Measurements from ENCODE around the gene ETFRF1. TPM values are rescaled to one million over a fixed set of nuclear protein-coding genes. Genes with fewer than 3 reads are reported as not detected.

The ETFRF1 gene
- polyA plus RNA-seq, 1 donor: 61.0 TPM

GRCh38 chr12:25186038-25186787, 8.8 kb upstream of the ETFRF1 start:
- Histone ChIP-seq H3K4me1 (ENCODE audit: control insufficient read depth, insufficient read depth, low read length) (no peaks in the 10 kb centered on the region), H3K9me3 (ENCODE audit: control insufficient read depth, low read depth, low read length) (no peaks in the 10 kb centered on the region), H3K27ac (ENCODE audit: low read length) (no peak overlapping the region), H3K4me3 (ENCODE audit: low read length) (no peak overlapping the region), H3K36me3 (ENCODE audit: control insufficient read depth, insufficient read depth, low read length) (no peaks in the 10 kb centered on the region), H3K27me3 (ENCODE audit: control insufficient read depth, insufficient read depth, low read length) (no peaks in the 10 kb centered on the region)
- no peak for DNase-seq
- 75% methylated on average over 2 of the region's 4 CpGs for WGBS (ENCODE audit: insufficient coverage, low lambda C conversion rate)

GRCh38 chr12:25186788-25187402, 8.1 kb upstream of the ETFRF1 start:
- 25% methylated on average over 3 of the region's 3 CpGs for WGBS (ENCODE audit: insufficient coverage, low lambda C conversion rate)
- H3K27ac ChIP-seq (ENCODE audit: low read length): no peak overlapping the region
- DNase-seq: no peak
- H3K36me3 ChIP-seq (ENCODE audit: control insufficient read depth, insufficient read depth, low read length): no peaks in the 10 kb centered on the region
- H3K27me3 ChIP-seq (ENCODE audit: control insufficient read depth, insufficient read depth, low read length): no peaks in the 10 kb centered on the region
- H3K9me3 ChIP-seq (ENCODE audit: control insufficient read depth, low read depth, low read length): no peaks in the 10 kb centered on the region
- H3K4me3 ChIP-seq (ENCODE audit: low read length): no peak overlapping the region
- H3K4me1 ChIP-seq (ENCODE audit: control insufficient read depth, insufficient read depth, low read length): no peaks in the 10 kb centered on the region

GRCh38 chr12:25187781-25188180, 7.3 kb upstream of the ETFRF1 start:
- H3K9me3 ChIP-seq (ENCODE audit: control insufficient read depth, low read depth, low read length): no peaks in the 10 kb centered on the region
- WGBS (ENCODE audit: insufficient coverage, low lambda C conversion rate): 90% methylated on average over 2 of the region's 2 CpGs
- no peak overlapping the region for H3K4me3 ChIP-seq (ENCODE audit: low read length)
- H3K36me3 ChIP-seq (ENCODE audit: control insufficient read depth, insufficient read depth, low read length): no peaks in the 10 kb centered on the region
- no peaks in the 10 kb centered on the region for H3K4me1 ChIP-seq (ENCODE audit: control insufficient read depth, insufficient read depth, low read length)
- H3K27ac ChIP-seq (ENCODE audit: low read length): no peak overlapping the region
- no peaks in the 10 kb centered on the region for H3K27me3 ChIP-seq (ENCODE audit: control insufficient read depth, insufficient read depth, low read length)
- DNase-seq: no peak

GRCh38 chr12:25189656-25190055, 5.4 kb upstream of the ETFRF1 start:
- H3K27ac ChIP-seq (ENCODE audit: low read length): no peak overlapping the region
- no peak for DNase-seq
- H3K27me3 ChIP-seq (ENCODE audit: control insufficient read depth, insufficient read depth, low read length): no peaks in the 10 kb centered on the region
- no peaks in the 10 kb centered on the region for H3K36me3 ChIP-seq (ENCODE audit: control insufficient read depth, insufficient read depth, low read length)
- H3K9me3 ChIP-seq (ENCODE audit: control insufficient read depth, low read depth, low read length): no peaks in the 10 kb centered on the region
- H3K4me1 ChIP-seq (ENCODE audit: control insufficient read depth, insufficient read depth, low read length): no peaks in the 10 kb centered on the region
- no peak overlapping the region for H3K4me3 ChIP-seq (ENCODE audit: low read length)

- no peak overlapping the region for H3K27ac ChIP-seq (ENCODE audit: low read length)
- 81% methylated on average over 3 of the region's 6 CpGs for WGBS (ENCODE audit: insufficient coverage, low lambda C conversion rate)
- H3K4me3 ChIP-seq (ENCODE audit: low read length): no peak overlapping the region
- no peaks in the 10 kb centered on the region for H3K4me1 ChIP-seq (ENCODE audit: control insufficient read depth, insufficient read depth, low read length)
- H3K27me3 ChIP-seq (ENCODE audit: control insufficient read depth, insufficient read depth, low read length): no peaks in the 10 kb centered on the region
- no peaks in the 10 kb centered on the region for H3K36me3 ChIP-seq (ENCODE audit: control insufficient read depth, insufficient read depth, low read length)
- no peaks in the 10 kb centered on the region for H3K9me3 ChIP-seq (ENCODE audit: control insufficient read depth, low read depth, low read length)
- no peak for DNase-seq
Measured at GRCh38 chr12:25190793-25191192, 4.2 kb upstream of the ETFRF1 start.

- Histone ChIP-seq H3K36me3 (ENCODE audit: control insufficient read depth, insufficient read depth, low read length) (no peaks in the 10 kb centered on the region), H3K27ac (ENCODE audit: low read length) (peak overlapping the region; percentile 98), H3K4me1 (ENCODE audit: control insufficient read depth, insufficient read depth, low read length) (peaks cover 6% of the 10 kb centered on the region), H3K9me3 (ENCODE audit: control insufficient read depth, low read depth, low read length) (no peaks in the 10 kb centered on the region), H3K4me3 (ENCODE audit: low read length) (no peak overlapping the region), H3K27me3 (ENCODE audit: control insufficient read depth, insufficient read depth, low read length) (no peaks in the 10 kb centered on the region)
- DNase-seq: no peak
- WGBS (ENCODE audit: insufficient coverage, low lambda C conversion rate): 67% methylated on average over 1 of the region's 1 CpG
Measured at GRCh38 chr12:25194214-25194613, 823 bp upstream of the ETFRF1 start.

- H3K27ac ChIP-seq (ENCODE audit: low read length): peak overlapping the region; percentile 98
- peaks cover 6% of the 10 kb centered on the region for H3K4me1 ChIP-seq (ENCODE audit: control insufficient read depth, insufficient read depth, low read length)
- H3K27me3 ChIP-seq (ENCODE audit: control insufficient read depth, insufficient read depth, low read length): no peaks in the 10 kb centered on the region
- 60% methylated on average over 1 of the region's 11 CpGs for WGBS (ENCODE audit: insufficient coverage, low lambda C conversion rate)
- DNase-seq: no peak
- H3K4me3 ChIP-seq (ENCODE audit: low read length): peak overlapping the region; percentile 86
- no peaks in the 10 kb centered on the region for H3K36me3 ChIP-seq (ENCODE audit: control insufficient read depth, insufficient read depth, low read length)
- no peaks in the 10 kb centered on the region for H3K9me3 ChIP-seq (ENCODE audit: control insufficient read depth, low read depth, low read length)
Measured at GRCh38 chr12:25194722-25195055, 348 bp upstream of the ETFRF1 start.

- no peak for DNase-seq
- WGBS (ENCODE audit: insufficient coverage, low lambda C conversion rate): no CpG with 5 or more reads among the region's 2 CpGs
- Histone ChIP-seq H3K4me3 (ENCODE audit: low read length) (no peak overlapping the region), H3K27me3 (ENCODE audit: control insufficient read depth, insufficient read depth, low read length) (no peaks in the 10 kb centered on the region), H3K4me1 (ENCODE audit: control insufficient read depth, insufficient read depth, low read length) (peaks cover 12% of the 10 kb centered on the region), H3K27ac (ENCODE audit: low read length) (no peak overlapping the region), H3K36me3 (ENCODE audit: control insufficient read depth, insufficient read depth, low read length) (no peaks in the 10 kb centered on the region), H3K9me3 (ENCODE audit: control insufficient read depth, low read depth, low read length) (no peaks in the 10 kb centered on the region)
Measured at GRCh38 chr12:25197608-25198007, 2.6 kb downstream of the ETFRF1 start.

- Histone ChIP-seq H3K4me3 (ENCODE audit: low read length) (no peak overlapping the region), H3K4me1 (ENCODE audit: control insufficient read depth, insufficient read depth, low read length) (peaks cover 12% of the 10 kb centered on the region), H3K36me3 (ENCODE audit: control insufficient read depth, insufficient read depth, low read length) (no peaks in the 10 kb centered on the region), H3K27me3 (ENCODE audit: control insufficient read depth, insufficient read depth, low read length) (no peaks in the 10 kb centered on the region), H3K9me3 (ENCODE audit: control insufficient read depth, low read depth, low read length) (no peaks in the 10 kb centered on the region), H3K27ac (ENCODE audit: low read length) (no peak overlapping the region)
- no peak for DNase-seq
- no CpG with 5 or more reads among the region's 1 CpG for WGBS (ENCODE audit: insufficient coverage, low lambda C conversion rate)
Measured at GRCh38 chr12:25200703-25201102, 5.7 kb downstream of the ETFRF1 start.

GRCh38 chr12:25202137-25202536, 7.1 kb downstream of the ETFRF1 start:
- no peaks in the 10 kb centered on the region for H3K9me3 ChIP-seq (ENCODE audit: control insufficient read depth, low read depth, low read length)
- DNase-seq: peak; percentile 14 to 59
- no peaks in the 10 kb centered on the region for H3K27me3 ChIP-seq (ENCODE audit: control insufficient read depth, insufficient read depth, low read length)
- WGBS (ENCODE audit: insufficient coverage, low lambda C conversion rate): no CpG with 5 or more reads among the region's 2 CpGs
- H3K4me1 ChIP-seq (ENCODE audit: control insufficient read depth, insufficient read depth, low read length): peaks cover 5% of the 10 kb centered on the region
- H3K4me3 ChIP-seq (ENCODE audit: low read length): no peak overlapping the region
- no peaks in the 10 kb centered on the region for H3K36me3 ChIP-seq (ENCODE audit: control insufficient read depth, insufficient read depth, low read length)
- no peak overlapping the region for H3K27ac ChIP-seq (ENCODE audit: low read length)

- H3K9me3 ChIP-seq (ENCODE audit: control insufficient read depth, low read depth, low read length): no peaks in the 10 kb centered on the region
- WGBS (ENCODE audit: insufficient coverage, low lambda C conversion rate): no CpG with 5 or more reads among the region's 6 CpGs
- no peak overlapping the region for H3K4me3 ChIP-seq (ENCODE audit: low read length)
- peaks cover 3% of the 10 kb centered on the region for H3K36me3 ChIP-seq (ENCODE audit: control insufficient read depth, insufficient read depth, low read length)
- peaks cover 5% of the 10 kb centered on the region for H3K4me1 ChIP-seq (ENCODE audit: control insufficient read depth, insufficient read depth, low read length)
- H3K27ac ChIP-seq (ENCODE audit: low read length): peak overlapping the region; percentile 8
- no peaks in the 10 kb centered on the region for H3K27me3 ChIP-seq (ENCODE audit: control insufficient read depth, insufficient read depth, low read length)
- no peak for DNase-seq
Measured at GRCh38 chr12:25207411-25207810, 12.4 kb downstream of the ETFRF1 start.

All from large intestine (tissue), 3 donors.